H9 (cell line): ENCODE results near the gene SEMG2. TPM values are rescaled to one million over a fixed set of nuclear protein-coding genes. Genes with fewer than 3 reads are reported as not detected.

ENCODE experiments used
- DNase-seq: peaks from one replicate; pipeline ENCODE4 v3.0.0-alpha.2; 2017
- H2AFZ ChIP-seq: one replicate; pipeline ENCODE4 v1.6.1; 2013; ENCODE audit warnings: mild to moderate bottlenecking, low read length, control low read depth, moderate library complexity
- H2AK5ac ChIP-seq: 2 replicates; pipeline ENCODE4 v1.6.1; 2013; ENCODE audit warnings: low read length, control low read depth, mixed read lengths; ENCODE audit not compliant: insufficient read length
- H2BK120ac ChIP-seq: one replicate; pipeline ENCODE4 v1.6.1; 2013; ENCODE audit warnings: low read depth, mild to moderate bottlenecking, low read length, control low read depth, inconsistent platforms; ENCODE audit not compliant: poor library complexity, severe bottlenecking
- H2BK12ac ChIP-seq: 2 replicates; pipeline ENCODE4 v1.6.1; 2013; ENCODE audit warnings: low read length, control low read depth, mixed read lengths, low read depth; ENCODE audit not compliant: insufficient read length
- H2BK15ac ChIP-seq: 2 replicates; pipeline ENCODE4 v1.6.1; 2013; ENCODE audit warnings: low read depth, low read length, control low read depth
- H2BK20ac ChIP-seq: one replicate; pipeline ENCODE4 v1.6.1; 2013; ENCODE audit warnings: low read depth, mild to moderate bottlenecking, low read length, control low read depth, inconsistent platforms; ENCODE audit not compliant: poor library complexity, severe bottlenecking
- H2BK5ac ChIP-seq: 2 replicates; pipeline ENCODE4 v1.6.1; 2013; ENCODE audit warnings: low read length, control low read depth, mixed read lengths; ENCODE audit not compliant: insufficient read length
- H3K14ac ChIP-seq: 2 replicates; pipeline ENCODE4 v1.6.1; 2013; ENCODE audit warnings: low read length, control low read depth; ENCODE audit not compliant: insufficient read depth
- H3K18ac ChIP-seq: 2 replicates; pipeline ENCODE4 v1.6.1; 2013; ENCODE audit warnings: low read depth, mild to moderate bottlenecking, mixed read lengths, low read length, control low read depth; ENCODE audit not compliant: insufficient read length
- H3K23ac ChIP-seq: 2 replicates; pipeline ENCODE4 v1.6.1; 2013; ENCODE audit warnings: low read length, control low read depth, mixed read lengths, low read depth; ENCODE audit not compliant: insufficient read length
- H3K23me2 ChIP-seq: 2 replicates; pipeline ENCODE4 v1.6.1; 2013; ENCODE audit warnings: low read depth, mild to moderate bottlenecking, mixed read lengths, low read length, control low read depth; ENCODE audit not compliant: insufficient read length, poor library complexity, severe bottlenecking
- H3K27ac ChIP-seq: 2 replicates; pipeline ENCODE4 v1.5.1; 2013; ENCODE audit warnings: low read length, control low read depth, mixed read lengths, low read depth; ENCODE audit not compliant: insufficient read length
- H3K27me3 ChIP-seq: 2 replicates; pipeline ENCODE4 v1.6.1; 2013; ENCODE audit warnings: low read length, control low read depth, inconsistent platforms; ENCODE audit not compliant: insufficient read depth
- H3K4ac ChIP-seq: 2 replicates; pipeline ENCODE4 v1.6.1; 2013; ENCODE audit warnings: low read depth, mild to moderate bottlenecking, control low read depth, inconsistent platforms, low read length, moderate library complexity
- H3K4me1 ChIP-seq: 2 replicates; pipeline ENCODE4 v1.6.1; 2013; ENCODE audit warnings: low read length, control low read depth, inconsistent platforms; ENCODE audit not compliant: insufficient read depth
- H3K4me2 ChIP-seq: 2 replicates; pipeline ENCODE4 v1.6.1; 2013; ENCODE audit warnings: low read length, control low read depth, mixed read lengths; ENCODE audit not compliant: insufficient read length, insufficient read depth
- H3K56ac ChIP-seq: 2 replicates; pipeline ENCODE4 v1.6.1; 2013; ENCODE audit warnings: low read depth, mild to moderate bottlenecking, mixed read lengths, low read length, control low read depth; ENCODE audit not compliant: insufficient read length
- H3K79me1 ChIP-seq: 2 replicates; pipeline ENCODE4 v1.6.1; 2013; ENCODE audit warnings: low read depth, mild to moderate bottlenecking, moderate library complexity, low read length, control low read depth, inconsistent platforms; ENCODE audit not compliant: insufficient read depth, poor library complexity, severe bottlenecking
- H3K79me2 ChIP-seq: 2 replicates; pipeline ENCODE4 v1.6.1; 2013; ENCODE audit warnings: low read length, control low read depth, inconsistent platforms; ENCODE audit not compliant: insufficient read depth
- H3K9ac ChIP-seq: 2 replicates; pipeline ENCODE4 v1.6.1; 2013; ENCODE audit warnings: low read length, control low read depth, mixed read lengths; ENCODE audit not compliant: insufficient read length; ENCODE audit errors: extremely low read depth
- H3K9me3 ChIP-seq: one replicate; pipeline ENCODE4 v1.6.1; 2013; ENCODE audit warnings: low read depth, low read length, inconsistent platforms; ENCODE audit not compliant: control insufficient read depth
- H3T11ph ChIP-seq: one replicate; pipeline ENCODE4 v1.6.1; 2013; ENCODE audit warnings: mild to moderate bottlenecking, low read length, control low read depth, inconsistent platforms
- H4K20me1 ChIP-seq: one replicate; pipeline ENCODE4 v1.6.1; 2013; ENCODE audit not compliant: control insufficient read depth, insufficient read length, insufficient read depth
- H4K5ac ChIP-seq: 2 replicates; pipeline ENCODE4 v1.6.1; 2013; ENCODE audit warnings: low read depth, mild to moderate bottlenecking, mixed read lengths, low read length, control low read depth; ENCODE audit not compliant: insufficient read length
- H4K8ac ChIP-seq: replicated peaks from 2 replicates; pipeline ENCODE4 v1.6.1; 2013; ENCODE audit warnings: low read length, control low read depth, mixed read lengths, low read depth; ENCODE audit not compliant: insufficient read length
- H4K91ac ChIP-seq: 2 replicates; pipeline ENCODE4 v1.6.1; 2013; ENCODE audit warnings: low read depth, mild to moderate bottlenecking, moderate library complexity, mixed read lengths, low read length, control low read depth; ENCODE audit not compliant: insufficient read length
- H3K27ac Mint-ChIP-seq, 3 experiments: 2 replicates in 2 of 3; 3 replicates in 1 of 3; pipeline ENCODE4 v1.8.0; 2020 to 2021; ENCODE audit warnings: mixed read lengths in 3 of 3, mild to moderate bottlenecking in 1 of 3, moderate library complexity in 1 of 3
- H3K27me3 Mint-ChIP-seq: 2 replicates; pipeline ENCODE4 v1.8.0; 2021; ENCODE audit warnings: low read depth, mild to moderate bottlenecking, moderate library complexity, mixed read lengths
- H3K36me3 Mint-ChIP-seq, 3 experiments: 2 replicates in 2 of 3; 3 replicates in 1 of 3; pipeline ENCODE4 v1.8.0; 2020 to 2021; ENCODE audit warnings: low read depth in 3 of 3, mixed read lengths in 3 of 3; ENCODE audit not compliant: insufficient read depth in 1 of 3
- H3K4me1 Mint-ChIP-seq, 2 experiments: 2 replicates each; pipeline ENCODE4 v1.8.0; 2020; ENCODE audit warnings: mixed read lengths in 2 of 2
- H3K4me3 Mint-ChIP-seq, 2 experiments: 2 replicates in 1 of 2; 3 replicates in 1 of 2; pipeline ENCODE4 v1.8.0; 2020 to 2021; ENCODE audit warnings: mild to moderate bottlenecking in 2 of 2, mixed read lengths in 2 of 2, moderate library complexity in 1 of 2
- H3K9me3 Mint-ChIP-seq, 2 experiments: 2 replicates in 1 of 2; 3 replicates in 1 of 2; pipeline ENCODE4 v1.8.0; 2020; ENCODE audit warnings: mild to moderate bottlenecking in 2 of 2, mixed read lengths in 2 of 2, moderate library complexity in 1 of 2
- CTCF ChIP-seq: fragments of 200-600 bp; sonication (generic); conservative IDR thresholded peaks from 3 replicates; pipeline ENCODE4 v1.8.0; 2021; ENCODE audit warnings: antibody characterized with exemption, mild to moderate bottlenecking
- total RNA-seq: library from RNA; stranded (reverse); gene quantifications from 2 replicates; pipeline ENCODE4 v1.2.1, GENCODE V29; 2021

SEMG2 gene
- total RNA-seq, 1 experiment from 2014 or later: not detected

- DNase-seq: no peak
- H3K9me3 ChIP-seq: no peaks in the 10 kb centered on the region
- no peak overlapping the region for H2AK5ac ChIP-seq
- no peak overlapping the region for H2AFZ ChIP-seq
- no peak for TF ChIP-seq CTCF
- H3T11ph ChIP-seq: no peak overlapping the region
- H3K27ac ChIP-seq: no peak overlapping the region
- Mint-ChIP-seq H3K36me3 (peaks cover 0 to 2% (median 0%) of the 10 kb centered on the region in 3 experiments; a peak in 1 of 7 replicates), H3K4me3 (no peak overlapping the region), H3K27ac (no peak overlapping the region), H3K9me3 (no peaks in the 10 kb centered on the region; a peak in 1 of 5 replicates), H3K27me3 (peaks cover 23% of the 10 kb centered on the region), H3K4me1 (peaks cover 26 to 29% of the 10 kb centered on the region in 2 experiments)
- H3K18ac ChIP-seq: no peak overlapping the region
- H4K8ac ChIP-seq: no peak overlapping the region
- no peaks in the 10 kb centered on the region for H3K23me2 ChIP-seq
- peaks cover 6% of the 10 kb centered on the region; the same call in 1 of the 2 replicates for H3K4me1 ChIP-seq
- no peak overlapping the region for H3K14ac ChIP-seq
- H4K5ac ChIP-seq: no peak overlapping the region
- no peak overlapping the region for H2BK120ac ChIP-seq
- no peak overlapping the region for H2BK5ac ChIP-seq
- H3K56ac ChIP-seq: no peak overlapping the region
- no peak overlapping the region for H2BK12ac ChIP-seq
- H3K4ac ChIP-seq: no peak overlapping the region
- H3K23ac ChIP-seq: no peak overlapping the region
- H3K27me3 ChIP-seq: no peaks in the 10 kb centered on the region
- H3K79me2 ChIP-seq: no peaks in the 10 kb centered on the region
- H2BK20ac ChIP-seq: peak overlapping the region; percentile 64
- H4K91ac ChIP-seq: no peak overlapping the region
- H3K4me2 ChIP-seq: no peak overlapping the region
- H3K9ac ChIP-seq: no peak overlapping the region
- H2BK15ac ChIP-seq: no peak overlapping the region
- H3K79me1 ChIP-seq: no peaks in the 10 kb centered on the region
- H4K20me1 ChIP-seq: no peaks in the 10 kb centered on the region
Observed at GRCh38 chr20:45211569-45212474, 9.4 kb upstream of the SEMG2 start.
